H1 (cell line): ENCODE data around the gene LMO4. TPM values are rescaled to one million over a fixed set of nuclear protein-coding genes. Genes with fewer than 3 reads are reported as not detected.

Source experiments
- CTCF ChIA-PET: fragments of 300-600 bp; sonication (Branson Sonifier 250); formaldehyde crosslinking; loops from one replicate; lab custom pipeline; 2021; ENCODE audit not compliant: partially characterized antibody; lab: Charles Lee
- POLR2A ChIA-PET: fragments of 300-600 bp; sonication (Branson Sonifier 250); formaldehyde crosslinking; loops from one replicate; lab custom pipeline; 2021; ENCODE audit warnings: inconsistent platforms; ENCODE audit not compliant: partially characterized antibody; lab: Charles Lee
- DNase-seq, 2 experiments: peaks; one replicate each; pipeline versions ENCODE4 v3.0.0 to v3.0.0-alpha.2; 2010 to 2022; ENCODE audit warnings: low spot score in 2 of 2, low read depth in 1 of 2, mixed read lengths in 1 of 2
- FAIRE-seq: peaks from 2 replicates; lab custom pipeline; 2011; peaks lifted over from hg19 to GRCh38; lab: Jason Lieb, UNC
- H2AFZ ChIP-seq: 2 replicates; pipeline ENCODE4 v1.8.1; 2012; ENCODE audit warnings: low read length, inconsistent platforms
- H2AK5ac ChIP-seq: 2 replicates; pipeline ENCODE4 v1.6.1; 2013; ENCODE audit warnings: low read depth, low read length
- H2BK120ac ChIP-seq: replicated peaks from 2 replicates; pipeline ENCODE3; 2013; ENCODE audit warnings: low read depth, low read length, inconsistent platforms
- H2BK12ac ChIP-seq: 2 replicates; pipeline ENCODE4 v1.6.1; 2013; ENCODE audit warnings: low read depth, low read length
- H2BK15ac ChIP-seq: 2 replicates; pipeline ENCODE4 v1.6.1; 2013; ENCODE audit warnings: low read length
- H2BK20ac ChIP-seq: 2 replicates; pipeline ENCODE4 v1.6.1; 2013; ENCODE audit warnings: low read length
- H2BK5ac ChIP-seq: 2 replicates; pipeline ENCODE4 v1.6.1; 2013; ENCODE audit warnings: low read depth, low read length
- H3K14ac ChIP-seq: 2 replicates; pipeline ENCODE4 v1.6.1; 2013; ENCODE audit warnings: inconsistent platforms; ENCODE audit not compliant: insufficient read length
- H3K18ac ChIP-seq: 2 replicates; pipeline ENCODE4 v1.6.1; 2013; ENCODE audit warnings: low read length; ENCODE audit errors: extremely low read depth
- H3K23ac ChIP-seq: 2 replicates; pipeline ENCODE4 v1.6.1; 2013; ENCODE audit warnings: inconsistent platforms; ENCODE audit not compliant: insufficient read length
- H3K23me2 ChIP-seq: 2 replicates; pipeline ENCODE4 v1.6.1; 2013; ENCODE audit warnings: low read depth, low read length
- H3K27ac ChIP-seq: 2 replicates; pipeline ENCODE4 v1.6.1; 2011; ENCODE audit warnings: low read depth, low read length, inconsistent platforms
- H3K27me3 ChIP-seq, 4 experiments: replicated peaks in 1 of 4; 1 replicate in 1 of 4; 2 replicates in 3 of 4; pipeline versions ENCODE4 v1.6.1 to v1.8.1; 2011 to 2013; ENCODE audit warnings: low read length in 3 of 4, mild to moderate bottlenecking in 3 of 4, inconsistent platforms in 2 of 4, mixed read lengths in 2 of 4, moderate library complexity in 1 of 4; ENCODE audit not compliant: control insufficient read depth in 3 of 4, insufficient read depth in 3 of 4; ENCODE audit errors: extremely low read depth in 1 of 4
- H3K36me3 ChIP-seq, 4 experiments: 2 replicates each; pipeline versions ENCODE4 v1.6.1 to v1.8.1; 2011 to 2013; ENCODE audit warnings: mild to moderate bottlenecking in 4 of 4, low read length in 3 of 4, moderate library complexity in 2 of 4, control low read depth in 1 of 4, inconsistent platforms in 1 of 4; ENCODE audit not compliant: insufficient read depth in 4 of 4, control insufficient read depth in 2 of 4
- H3K4ac ChIP-seq: replicated peaks from 2 replicates; pipeline ENCODE3; 2013; ENCODE audit warnings: low read length, low read depth, mixed read lengths, inconsistent platforms; ENCODE audit not compliant: insufficient read length
- H3K4me1 ChIP-seq, 4 experiments: replicated peaks in 1 of 4; 1 replicate in 1 of 4; 2 replicates in 3 of 4; pipeline versions ENCODE4 v1.6.1 to v1.8.1; 2011 to 2013; ENCODE audit warnings: low read length in 3 of 4, inconsistent platforms in 2 of 4, mixed read lengths in 1 of 4; ENCODE audit not compliant: insufficient read depth in 4 of 4, control insufficient read depth in 3 of 4
- H3K4me2 ChIP-seq, 2 experiments: 2 replicates each; pipeline versions ENCODE4 v1.6.1 to v1.8.1; 2011 to 2013; ENCODE audit warnings: low read depth in 2 of 2, low read length in 2 of 2, control low read depth in 1 of 2, inconsistent platforms in 1 of 2, mild to moderate bottlenecking in 1 of 2; ENCODE audit not compliant: insufficient read depth in 1 of 2
- H3K4me3 ChIP-seq, 4 experiments: fragments of 200-600, 300-600 bp in 1 of 4; sonication (generic), shearing (Covaris generic), sonication (Bioruptor Twin) in 1 of 4; 2 replicates each; pipeline versions ENCODE4 v1.5.1 to v1.8.1; 2011 to 2016; ENCODE audit warnings: low read length in 4 of 4, low read depth in 3 of 4, control low read depth in 2 of 4, inconsistent platforms in 2 of 4, mild to moderate bottlenecking in 2 of 4, mixed read lengths in 1 of 4, moderate library complexity in 1 of 4; ENCODE audit not compliant: insufficient read depth in 2 of 4; ENCODE audit errors: extremely low read depth in 1 of 4
- H3K56ac ChIP-seq: replicated peaks from 2 replicates; pipeline ENCODE3; 2013; ENCODE audit warnings: low read depth, mild to moderate bottlenecking, mixed read lengths, low read length, inconsistent platforms; ENCODE audit not compliant: insufficient read length
- H3K79me1 ChIP-seq: 2 replicates; pipeline ENCODE4 v1.6.1; 2013; ENCODE audit warnings: low read depth, low read length, control low read depth
- H3K79me2 ChIP-seq, 2 experiments: 2 replicates each; pipeline versions ENCODE4 v1.6.1 to v1.8.1; 2012 to 2013; ENCODE audit warnings: low read length in 2 of 2, mild to moderate bottlenecking in 2 of 2, inconsistent platforms in 1 of 2; ENCODE audit not compliant: insufficient read depth in 2 of 2, control insufficient read depth in 1 of 2
- H3K9ac ChIP-seq, 4 experiments: replicated peaks in 1 of 4; 1 replicate in 1 of 4; 2 replicates in 3 of 4; pipeline versions ENCODE4 v1.6.1 to v1.8.1; 2011 to 2013; ENCODE audit warnings: low read depth in 3 of 4, low read length in 3 of 4, control low read depth in 2 of 4, mild to moderate bottlenecking in 2 of 4, moderate library complexity in 2 of 4, inconsistent platforms in 1 of 4; ENCODE audit errors: extremely low read depth in 1 of 4
- H3K9me3 ChIP-seq, 2 experiments: 2 replicates each; pipeline versions ENCODE4 v1.6.1 to v1.8.1; 2012 to 2013; ENCODE audit warnings: mild to moderate bottlenecking in 2 of 2, moderate library complexity in 2 of 2, control low read depth in 1 of 2, inconsistent platforms in 1 of 2, low read depth in 1 of 2, low read length in 1 of 2, mixed read lengths in 1 of 2; ENCODE audit not compliant: insufficient read depth in 2 of 2
- H4K20me1 ChIP-seq, 2 experiments: replicated peaks in 1 of 2; 2 replicates each; pipeline versions ENCODE3 to v1.8.1; 2011 to 2013; ENCODE audit warnings: inconsistent platforms in 2 of 2, low read length in 2 of 2, mild to moderate bottlenecking in 1 of 2; ENCODE audit not compliant: insufficient read depth in 2 of 2, control insufficient read depth in 1 of 2
- H4K5ac ChIP-seq: 2 replicates; pipeline ENCODE4 v1.6.1; 2013; ENCODE audit warnings: low read length, low read depth, mixed read lengths, inconsistent platforms; ENCODE audit not compliant: insufficient read length
- H4K8ac ChIP-seq: 2 replicates; pipeline ENCODE4 v1.8.0; 2013; ENCODE audit warnings: mild to moderate bottlenecking, moderate library complexity, low read length, inconsistent platforms; ENCODE audit not compliant: insufficient read depth; ENCODE audit errors: extremely low read depth
- H4K91ac ChIP-seq: replicated peaks from 2 replicates; pipeline ENCODE3; 2013; ENCODE audit warnings: low read length, mixed read lengths, inconsistent platforms; ENCODE audit not compliant: insufficient read length
- CBX8 ChIP-seq: fragments of 300-800, 300-1000 bp; sonication (generic); IDR thresholded peaks from 2 replicates; pipeline ENCODE4 v1.7.1; 2016; ENCODE audit warnings: low read depth, low read length, borderline replicate concordance
- CEBPB ChIP-seq: IDR thresholded peaks from 2 replicates; pipeline ENCODE4 v1.6.1; 2012; ENCODE audit warnings: low read depth, low read length
- FOSL1 ChIP-seq: IDR thresholded peaks from 2 replicates; pipeline ENCODE4 v1.6.1; 2011; ENCODE audit warnings: mild to moderate bottlenecking, low read depth, low read length, moderate library complexity; ENCODE audit not compliant: insufficient read depth
- JUN ChIP-seq: IDR thresholded peaks from 2 replicates; pipeline ENCODE4 v1.6.1; 2011; ENCODE audit warnings: low read depth, mild to moderate bottlenecking, improper control_type of control experiment, low read length
- KDM4A ChIP-seq: IDR thresholded peaks from one replicate; pipeline ENCODE4 v1.7.1; 2012; ENCODE audit warnings: low read depth, mild to moderate bottlenecking, moderate library complexity, low read length, inconsistent platforms; ENCODE audit not compliant: severe bottlenecking
- RFX5 ChIP-seq: IDR thresholded peaks from 2 replicates; pipeline ENCODE4 v1.6.1; 2011; ENCODE audit warnings: low read depth, low read length, improper control_type of control experiment, borderline replicate concordance
- SAP30 ChIP-seq: fragments of 300-600 bp; sonication (generic); IDR thresholded peaks from 2 replicates; pipeline ENCODE4 v1.7.1; 2012; ENCODE audit warnings: low read length, moderate library complexity, mild to moderate bottlenecking, inconsistent platforms; ENCODE audit not compliant: insufficient read depth, insufficient replicate concordance
- SIX5 ChIP-seq: IDR thresholded peaks from 2 replicates; pipeline ENCODE4 v1.6.1; 2011; ENCODE audit warnings: mild to moderate bottlenecking, low read depth, low read length
- SRF ChIP-seq: IDR thresholded peaks from 2 replicates; pipeline ENCODE4 v1.6.1; 2011; ENCODE audit warnings: mild to moderate bottlenecking, low read depth, low read length, moderate library complexity
- YY1 ChIP-seq: IDR thresholded peaks from 2 replicates; pipeline ENCODE4 v1.6.1; 2011; ENCODE audit warnings: low read depth, mild to moderate bottlenecking, low read length
- WGBS, 2 experiments: shearing (Covaris generic) in 1 of 2; methylation state at CpG; one replicate each; pipeline versions ENCODE4 v1.1.6 to v1.1.7; 2013 to 2015; ENCODE audit warnings: low lambda C conversion rate in 2 of 2, mixed read lengths in 2 of 2, inconsistent platforms in 1 of 2, low coverage in 1 of 2, missing lambda C conversion rate in 1 of 2; ENCODE audit not compliant: insufficient replicate concordance in 2 of 2, insufficient coverage in 1 of 2, insufficient read length in 1 of 2; ENCODE audit errors: extremely low coverage in 1 of 2, missing lambda C conversion rate in 1 of 2; 5-methylcytosine and 5-hydroxymethylcytosine counted together
- polyA plus RNA-seq, 7 experiments: library from polyadenylated mRNA; depleted of rRNA in 3 of 7; stranded (reverse) in 5 of 7; unstranded in 2 of 7; fragments of >200 nt in 5 of 7; fragments of 200-250 nt in 2 of 7; gene quantifications; 1 replicate in 5 of 7; 2 replicates in 1 of 7; 4 replicates in 1 of 7; pipeline versions ENCODE4 v1.2.1 to v1.2.3, GENCODE V29; 2011 to 2013; ENCODE audit warnings: missing spikeins in 2 of 7, mixed read lengths in 2 of 7
- total RNA-seq: library from RNA; stranded (reverse); fragmentation: NEBNext Ultra II Directional; extraction: Animal tissue kit (Norgen Biotek cat#: 25700); gene quantifications from 2 replicates; pipeline ENCODE4 v1.2.1, GENCODE V29; 2021
- TF ChIP-seq, protein P1 (sequence below): IDR thresholded peaks from 2 replicates; pipeline ENCODE4 v1.6.1; 2012; ENCODE audit warnings: inconsistent platforms

LMO4 gene
- total and polyA plus RNA-seq, 2 of the 8 experiments (the other 6 are each of a cell fraction or from before 2014, with no cell fraction given), result 71.7 to 98.7 TPM

DNA sequence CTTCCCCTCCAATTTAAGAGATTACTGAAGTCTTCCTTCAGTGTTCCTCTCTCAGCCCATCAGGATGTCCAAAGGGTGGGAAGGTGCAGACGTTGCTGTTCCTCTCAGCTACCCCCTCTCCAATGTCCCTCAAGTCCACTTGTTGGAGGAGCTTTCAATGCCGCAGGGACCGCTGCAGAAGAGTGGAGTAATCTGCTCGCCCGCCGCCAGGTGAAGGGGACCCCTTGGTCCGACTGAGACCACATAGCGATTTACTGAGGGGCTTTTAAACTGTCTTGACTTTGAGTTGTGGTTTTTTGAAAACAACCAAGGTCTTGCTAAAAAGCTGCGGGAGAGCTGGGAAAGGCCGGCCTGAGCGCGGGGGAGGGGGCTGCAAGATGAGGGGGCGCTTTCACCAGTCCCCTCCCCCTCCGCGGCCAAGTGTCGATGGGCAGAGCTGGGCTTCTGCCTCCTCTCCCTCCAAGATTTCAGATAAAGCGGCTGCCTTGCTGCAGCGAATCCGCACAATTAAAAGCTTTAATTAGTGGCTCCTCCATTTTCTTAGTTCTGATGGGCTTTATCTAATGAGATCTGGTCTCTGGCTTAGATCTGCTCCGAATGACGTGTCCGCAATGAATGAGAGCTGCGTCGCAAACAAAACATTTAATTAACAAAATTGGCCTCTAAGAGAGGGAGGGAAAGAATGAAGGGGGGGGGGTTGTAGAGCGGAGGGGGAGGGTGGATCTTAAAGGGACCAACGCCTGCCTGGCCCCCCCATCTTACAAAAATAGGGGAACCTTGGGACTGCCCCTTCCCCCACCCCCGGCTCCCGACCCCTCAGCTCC is 5.9 kb downstream of the LMO4 start:
- DNase-seq (peak in 1 of 2 experiments; percentile 71), FAIRE-seq (no peak)
- Histone ChIP-seq H2BK5ac (peak overlapping the region; percentile 3; the same call in 1 of the 2 replicates), H3K18ac (peak overlapping the region; percentile 9; the same call in 1 of the 2 replicates), H4K91ac (no peak overlapping the region), H3K4me2 (peak overlapping the region; percentile 76 to 88), H3K4me1 (peaks cover 2 to 22% (median 18%) of the 10 kb centered on the region in 4 experiments; a peak in 6 of 7 replicates), H3K27me3 (no peaks in the 10 kb centered on the region), H2BK12ac (peak overlapping the region; percentile 1; the same call in 1 of the 2 replicates), H3K79me2 (peaks cover 5 to 71% of the 10 kb centered on the region in 2 experiments; a peak in 3 of 4 replicates), H3K4ac (no peak overlapping the region), H2BK120ac (no peak overlapping the region), H3K36me3 (peaks cover 4 to 35% (median 12%) of the 10 kb centered on the region in 4 experiments; a peak in 7 of 8 replicates), H3K14ac (no peak overlapping the region), H3K27ac (peak overlapping the region; percentile 81), H3K9me3 (no peaks in the 10 kb centered on the region), H3K4me3 (peak overlapping the region; percentile 54 to 82 (median 54)), H4K20me1 (peaks cover 7 to 11% of the 10 kb centered on the region in 2 experiments), H3K56ac (peak overlapping the region; percentile 27), H2AFZ (no peak overlapping the region), H3K9ac (peak overlapping the region; percentile 60 to 81 (median 72)), H3K23me2 (peaks cover 13% of the 10 kb centered on the region), H2AK5ac (no peak overlapping the region), H4K8ac (peak overlapping the region; percentile 92), H3K79me1 (peaks cover 3% of the 10 kb centered on the region; the same call in 1 of the 2 replicates), H3K23ac (no peak overlapping the region), H2BK20ac (no peak overlapping the region), H4K5ac (peak overlapping the region; percentile 61), H2BK15ac (no peak overlapping the region)
- CTCF ChIA-PET, result interaction anchor here (0.6 to 3.5 kb wide), 20 partner anchors 8 to 619 kb away, joined by 3 to 18 read pairs (median 4); no protein-coding TSS in a partner anchor
- 2% methylated on average over 24 of the region's 28 CpGs; no CpG with 5 or more reads in 1 of the 2 experiments for WGBS, 2 experiments
- POLR2A ChIA-PET, result interaction anchor here (0.8 to 13.4 kb wide), 7 partner anchors 9 to 420 kb away, joined by 3 to 184 read pairs (median 4); partner anchors contain the start of genes HS2ST1 and SELENOF
- TF ChIP-seq YY1 (no peak), RFX5 (no peak), SRF (no peak), CBX8 (no peak), JUN (no peak), KDM4A (no peak), SIX5 (no peak), SAP30 (no peak), FOSL1 (no peak), CEBPB (no peak)
- TF ChIP-seq, protein P1, sequence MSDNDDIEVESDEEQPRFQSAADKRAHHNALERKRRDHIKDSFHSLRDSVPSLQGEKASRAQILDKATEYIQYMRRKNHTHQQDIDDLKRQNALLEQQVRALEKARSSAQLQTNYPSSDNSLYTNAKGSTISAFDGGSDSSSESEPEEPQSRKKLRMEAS, result no peak
